SJSA1 (cell line): ENCODE results near the gene IFIT2. TPM values are rescaled to one million over a fixed set of nuclear protein-coding genes. Genes with fewer than 3 reads are reported as not detected.
"Not testable (repeated sequence)": the region's sequence is repeated elsewhere in the genome, so short reads cannot be mapped to it uniquely, and the experiment has no call there.

ENCODE experiments used
- DNase-seq, 2 experiments: peaks; one replicate each; pipeline ENCODE4 v3.0.0-alpha.2; 2015 to 2020; ENCODE audit warnings: low spot score in 2 of 2, low read depth in 1 of 2
- H3K27ac ChIP-seq: fragments of 250-450 bp; sonication (Bioruptor Pico); 2 replicates; pipeline ENCODE4 v1.5.1; 2020; ENCODE audit warnings: mild to moderate bottlenecking, moderate library complexity
- H3K27me3 ChIP-seq: fragments of 250-450 bp; sonication (Bioruptor Pico); replicated peaks from 2 replicates; pipeline ENCODE4 v1.5.1; 2020; ENCODE audit warnings: mild to moderate bottlenecking, moderate library complexity
- H3K36me3 ChIP-seq: fragments of 250-450 bp; sonication (Bioruptor Pico); 2 replicates; pipeline ENCODE4 v1.5.1; 2020; ENCODE audit warnings: mild to moderate bottlenecking
- H3K4me1 ChIP-seq: fragments of 250-450 bp; sonication (Bioruptor Pico); replicated peaks from 2 replicates; pipeline ENCODE4 v1.6.1; 2021; ENCODE audit warnings: mild to moderate bottlenecking
- H3K4me3 ChIP-seq: fragments of 250-450 bp; sonication (Bioruptor Pico); 2 replicates; pipeline ENCODE4 v1.5.1; 2020; ENCODE audit warnings: mild to moderate bottlenecking
- H3K9me3 ChIP-seq: fragments of 250-450 bp; sonication (Bioruptor Pico); replicated peaks from 2 replicates; pipeline ENCODE4 v1.5.1; 2020; ENCODE audit warnings: mild to moderate bottlenecking
- total RNA-seq: library from RNA; depleted of rRNA; stranded (reverse); fragments of >200 nt; shearing (Covaris generic); gene quantifications from 2 replicates; pipeline ENCODE4 v1.2.3, GENCODE V29; 2014

IFIT2 gene
- total RNA-seq, 1 experiment from 2014 or later = 2.2 TPM

DNA sequence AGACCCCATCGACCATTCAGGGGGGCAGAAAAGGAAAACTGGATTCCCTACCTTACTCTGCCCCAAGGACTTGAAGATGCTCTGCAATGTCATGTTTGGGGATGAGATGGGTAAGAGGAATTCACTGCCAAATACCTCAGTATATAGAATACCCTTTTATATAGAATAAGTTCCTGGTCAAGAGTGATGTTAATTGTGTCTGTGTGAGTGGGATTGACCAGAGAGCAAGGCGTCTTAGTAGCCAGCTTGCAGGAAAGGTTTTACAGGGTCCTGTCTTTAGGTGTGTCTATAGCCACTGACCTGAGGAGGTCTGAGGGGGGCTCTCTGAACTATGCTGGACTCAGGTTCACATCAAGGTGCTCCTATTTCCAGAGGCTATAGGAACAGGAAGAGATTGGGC, 27.3 kb downstream of the IFIT2 start:
- no peaks in the 10 kb centered on the region for H3K27me3 ChIP-seq
- no peak overlapping the region for H3K4me3 ChIP-seq
- H3K36me3 ChIP-seq = no peaks in the 10 kb centered on the region
- no peak for DNase-seq
- peaks cover 40% of the 10 kb centered on the region for H3K4me1 ChIP-seq
- no peak overlapping the region; the same call in 1 of the 2 replicates for H3K27ac ChIP-seq
- no peaks in the 10 kb centered on the region for H3K9me3 ChIP-seq

DNA sequence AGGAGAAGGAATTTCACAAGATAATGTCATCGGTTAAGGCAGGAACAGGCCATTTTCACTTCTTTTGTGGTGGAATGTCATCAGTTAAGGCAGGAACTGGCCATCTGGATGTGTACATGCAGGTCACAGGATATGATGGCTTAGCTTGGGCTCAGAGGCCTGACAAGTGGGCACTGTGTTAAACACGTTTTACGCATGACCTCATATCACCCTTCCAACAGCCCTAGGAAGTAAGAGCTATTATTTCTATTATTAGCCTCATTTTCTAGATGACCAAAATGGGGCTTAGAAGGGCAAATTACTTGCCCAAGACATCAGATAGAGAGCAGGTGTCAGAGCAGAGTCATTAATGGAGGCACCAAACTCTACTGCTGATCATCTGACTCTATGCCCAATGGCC, 28.2 kb downstream of the IFIT2 start:
- H3K9me3 ChIP-seq, H3K36me3 ChIP-seq, H3K27ac ChIP-seq, H3K27me3 ChIP-seq, H3K4me3 ChIP-seq, DNase-seq: not testable (repeated sequence)
- H3K4me1 ChIP-seq = peaks cover 40% of the 10 kb centered on the region

DNA sequence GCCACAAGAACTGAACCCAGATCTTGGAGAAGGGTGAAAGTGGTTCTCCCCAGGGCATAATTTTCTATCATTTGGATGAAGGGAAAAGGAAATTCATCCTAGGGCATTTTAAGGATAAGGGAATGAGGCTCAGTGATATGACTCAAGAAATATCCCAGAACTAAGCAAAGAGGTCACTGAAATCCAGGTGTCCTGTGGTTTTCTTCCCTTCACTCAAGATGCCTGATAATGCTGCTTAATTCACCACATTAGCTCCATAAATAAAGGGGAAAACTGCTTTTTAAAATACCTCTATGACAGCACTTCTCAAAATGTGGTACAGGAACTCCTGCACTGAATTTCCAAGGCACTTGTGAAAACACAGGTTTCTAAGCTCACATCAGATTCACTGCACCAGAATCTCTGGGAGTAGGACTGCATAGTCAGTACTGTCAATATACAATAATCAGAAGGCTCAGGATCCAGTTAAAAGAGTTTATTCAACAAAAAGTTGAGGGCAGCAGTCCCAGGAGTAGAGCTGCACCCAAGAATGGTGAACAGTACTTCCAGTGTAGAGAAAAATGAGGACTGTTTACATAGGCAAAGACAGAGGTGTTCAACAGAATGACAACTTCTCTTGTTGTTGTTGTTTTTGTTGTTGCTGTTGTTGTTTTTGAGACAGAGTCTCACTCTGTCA, 28.8 kb downstream of the IFIT2 start:
- H3K4me3 ChIP-seq = no peak overlapping the region
- H3K36me3 ChIP-seq = no peaks in the 10 kb centered on the region
- no peak for DNase-seq
- H3K27me3 ChIP-seq = no peaks in the 10 kb centered on the region
- H3K9me3 ChIP-seq = no peaks in the 10 kb centered on the region
- H3K27ac ChIP-seq = no peak overlapping the region
- peaks cover 40% of the 10 kb centered on the region for H3K4me1 ChIP-seq

DNA sequence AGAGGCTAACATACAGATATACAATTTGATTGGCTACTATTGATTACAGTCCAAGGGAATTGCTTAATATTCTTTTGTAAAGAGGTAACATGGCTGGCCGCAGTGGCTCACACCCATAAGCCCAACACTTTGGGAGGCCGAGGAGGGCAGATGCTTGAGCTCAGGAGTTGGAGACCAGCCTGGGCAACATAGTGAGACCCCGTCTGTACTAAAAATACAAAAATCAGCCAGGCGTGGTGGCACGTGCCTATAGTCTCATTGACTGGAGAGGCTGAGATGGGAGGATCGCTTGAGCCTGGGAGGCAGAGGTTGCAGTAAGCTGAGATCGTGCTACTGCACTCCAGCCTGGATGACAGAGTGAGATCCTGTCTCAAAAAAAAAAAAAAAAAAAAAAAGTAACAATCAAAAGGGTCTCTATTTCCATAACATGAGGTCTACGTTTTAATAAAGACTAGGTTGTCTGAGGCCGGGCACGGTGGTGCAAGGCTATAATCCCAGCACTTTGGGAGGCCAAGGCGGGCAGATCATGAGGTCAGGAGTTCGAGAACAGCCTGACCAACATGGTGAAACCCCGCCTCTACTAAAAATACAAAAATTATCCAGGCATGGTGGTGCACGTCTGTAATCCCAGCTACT, 29.8 kb downstream of the IFIT2 start:
- peak overlapping the region; percentile 62 for H3K27ac ChIP-seq
- H3K4me3 ChIP-seq = peak overlapping the region; percentile 24
- not testable (repeated sequence) for DNase-seq, H3K36me3 ChIP-seq, H3K9me3 ChIP-seq, H3K27me3 ChIP-seq
- H3K4me1 ChIP-seq = peaks cover 40% of the 10 kb centered on the region

DNA sequence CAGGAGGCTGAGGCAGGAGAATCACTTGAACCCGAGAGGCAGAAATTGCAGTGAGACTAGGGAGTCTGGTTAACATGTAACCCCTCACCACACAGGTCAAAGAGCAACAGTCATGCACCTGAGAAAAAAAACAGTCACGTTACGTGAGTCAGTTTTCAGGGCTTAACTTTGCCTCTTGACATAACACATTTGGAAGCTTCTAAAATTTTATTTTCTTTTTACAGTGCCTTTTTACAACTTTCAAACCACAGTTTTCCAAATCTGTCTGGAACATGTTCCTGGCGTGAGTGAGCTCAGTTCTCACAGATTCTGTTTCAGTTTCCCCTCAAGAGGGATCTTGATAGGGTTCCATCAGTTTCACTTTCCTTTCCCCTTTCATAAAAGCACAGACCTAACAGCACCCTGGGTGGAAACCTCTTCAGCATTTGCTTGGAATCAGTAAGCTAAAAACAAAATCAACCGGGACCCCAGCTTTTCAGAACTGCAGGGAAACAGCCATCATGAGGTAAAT, 30.3 kb downstream of the IFIT2 start:
- Histone ChIP-seq H3K27ac (peak overlapping the region; percentile 62), H3K27me3 (no peaks in the 10 kb centered on the region), H3K36me3 (no peaks in the 10 kb centered on the region), H3K9me3 (no peaks in the 10 kb centered on the region), H3K4me1 (peaks cover 34% of the 10 kb centered on the region), H3K4me3 (peak overlapping the region; percentile 24)
- peak in 1 of 2 experiments; percentile 65 for DNase-seq

DNA sequence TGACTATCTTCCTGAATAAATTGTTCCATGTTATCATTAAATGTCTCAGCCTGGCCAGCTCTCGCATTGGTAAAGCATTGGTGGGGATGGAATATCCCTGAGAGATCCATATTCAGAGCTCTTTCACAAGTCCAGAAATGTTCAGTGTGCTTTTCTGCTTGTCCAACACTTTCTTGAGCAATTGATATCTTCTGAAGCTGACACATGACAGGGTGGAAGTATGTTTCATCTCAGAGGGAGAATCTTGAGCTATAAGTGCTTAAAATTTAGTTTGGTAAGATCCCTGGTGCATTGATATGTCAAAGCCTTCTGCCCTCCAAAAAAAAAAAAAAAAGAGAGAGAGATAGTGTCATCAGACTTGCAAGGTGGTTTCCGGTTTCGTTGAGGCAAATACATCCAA, 33.4 kb downstream of the IFIT2 start:
- no peaks in the 10 kb centered on the region for H3K9me3 ChIP-seq
- H3K27ac ChIP-seq = no peak overlapping the region
- DNase-seq = no peak
- no peaks in the 10 kb centered on the region for H3K27me3 ChIP-seq
- H3K36me3 ChIP-seq = peaks cover 19% of the 10 kb centered on the region
- no peak overlapping the region for H3K4me3 ChIP-seq
- H3K4me1 ChIP-seq = peaks cover 28% of the 10 kb centered on the region

DNA sequence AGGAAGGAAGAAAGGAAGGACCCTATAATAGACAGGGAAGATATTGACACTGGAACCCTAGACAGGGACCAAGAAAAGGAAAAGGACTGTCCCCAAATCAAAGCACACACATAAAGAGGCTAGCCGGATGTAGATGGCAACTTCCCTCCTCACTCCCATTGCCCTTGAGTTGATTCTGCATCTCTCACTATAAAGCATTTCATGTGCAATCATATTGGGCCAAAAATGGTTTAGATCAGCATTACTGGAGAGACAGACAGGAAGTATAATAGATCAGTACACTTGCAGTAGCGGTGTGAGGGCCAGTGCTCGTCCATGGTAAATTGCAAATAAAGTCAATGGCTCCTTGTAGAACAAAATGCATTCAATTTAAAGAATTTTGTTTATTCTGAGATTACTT, 34.4 kb downstream of the IFIT2 start:
- Histone ChIP-seq H3K27me3 (no peaks in the 10 kb centered on the region), H3K9me3 (no peaks in the 10 kb centered on the region), H3K27ac (no peak overlapping the region), H3K36me3 (peaks cover 19% of the 10 kb centered on the region), H3K4me1 (peaks cover 28% of the 10 kb centered on the region), H3K4me3 (no peak overlapping the region)
- DNase-seq = no peak

DNA sequence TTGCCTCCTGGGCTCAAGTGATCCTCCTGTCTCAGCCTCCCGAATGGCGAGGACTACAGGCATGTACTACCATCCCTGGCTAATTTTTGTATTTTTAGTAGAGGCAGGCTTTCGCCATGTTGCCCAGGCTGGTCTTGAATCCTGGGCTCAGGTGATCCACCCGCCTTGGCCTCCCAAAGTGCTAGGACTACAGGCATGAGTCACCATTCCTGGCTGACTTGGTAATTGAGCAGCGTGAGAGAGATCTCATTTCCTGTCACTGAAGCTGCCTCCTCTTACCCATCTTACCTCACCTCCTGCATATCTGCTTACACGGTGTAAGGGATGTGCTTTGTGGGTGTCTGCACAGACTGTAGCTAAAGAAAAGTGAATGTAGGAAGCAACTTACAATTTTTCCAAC, 35.6 kb downstream of the IFIT2 start:
- H3K27ac ChIP-seq = no peak overlapping the region; the same call in 1 of the 2 replicates
- DNase-seq = peak in 1 of 2 experiments; percentile 27
- peaks cover 28% of the 10 kb centered on the region for H3K4me1 ChIP-seq
- H3K36me3 ChIP-seq = peaks cover 19% of the 10 kb centered on the region
- H3K4me3 ChIP-seq = no peak overlapping the region
- H3K9me3 ChIP-seq = no peaks in the 10 kb centered on the region
- H3K27me3 ChIP-seq = no peaks in the 10 kb centered on the region

DNA sequence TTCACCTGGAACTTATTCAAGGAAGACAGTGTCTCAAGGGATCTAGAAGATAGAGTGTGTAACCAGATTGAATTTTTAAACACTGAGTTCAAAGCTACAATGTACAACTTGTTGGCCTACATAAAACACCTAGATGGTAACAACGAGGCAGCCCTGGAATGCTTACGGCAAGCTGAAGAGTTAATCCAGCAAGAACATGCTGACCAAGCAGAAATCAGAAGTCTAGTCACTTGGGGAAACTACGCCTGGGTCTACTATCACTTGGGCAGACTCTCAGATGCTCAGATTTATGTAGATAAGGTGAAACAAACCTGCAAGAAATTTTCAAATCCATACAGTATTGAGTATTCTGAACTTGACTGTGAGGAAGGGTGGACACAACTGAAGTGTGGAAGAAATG, 36.9 kb downstream of the IFIT2 start:
- Histone ChIP-seq H3K4me3 (no peak overlapping the region), H3K36me3 (peaks cover 19% of the 10 kb centered on the region), H3K27ac (no peak overlapping the region), H3K9me3 (no peaks in the 10 kb centered on the region), H3K4me1 (peaks cover 19% of the 10 kb centered on the region), H3K27me3 (no peaks in the 10 kb centered on the region)
- no peak for DNase-seq

DNA sequence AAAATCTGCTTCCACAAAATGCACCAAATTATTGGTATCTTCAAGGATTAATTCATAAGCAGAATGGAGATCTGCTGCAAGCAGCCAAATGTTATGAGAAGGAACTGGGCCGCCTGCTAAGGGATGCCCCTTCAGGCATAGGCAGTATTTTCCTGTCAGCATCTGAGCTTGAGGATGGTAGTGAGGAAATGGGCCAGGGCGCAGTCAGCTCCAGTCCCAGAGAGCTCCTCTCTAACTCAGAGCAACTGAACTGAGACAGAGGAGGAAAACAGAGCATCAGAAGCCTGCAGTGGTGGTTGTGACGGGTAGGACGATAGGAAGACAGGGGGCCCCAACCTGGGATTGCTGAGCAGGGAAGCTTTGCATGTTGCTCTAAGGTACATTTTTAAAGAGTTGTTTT, 38.0 kb downstream of the IFIT2 start:
- H3K4me3 ChIP-seq = no peak overlapping the region
- DNase-seq = no peak
- H3K27me3 ChIP-seq = no peaks in the 10 kb centered on the region
- H3K9me3 ChIP-seq = no peaks in the 10 kb centered on the region
- H3K27ac ChIP-seq = no peak overlapping the region
- H3K4me1 ChIP-seq = peaks cover 14% of the 10 kb centered on the region
- peaks cover 19% of the 10 kb centered on the region for H3K36me3 ChIP-seq

DNA sequence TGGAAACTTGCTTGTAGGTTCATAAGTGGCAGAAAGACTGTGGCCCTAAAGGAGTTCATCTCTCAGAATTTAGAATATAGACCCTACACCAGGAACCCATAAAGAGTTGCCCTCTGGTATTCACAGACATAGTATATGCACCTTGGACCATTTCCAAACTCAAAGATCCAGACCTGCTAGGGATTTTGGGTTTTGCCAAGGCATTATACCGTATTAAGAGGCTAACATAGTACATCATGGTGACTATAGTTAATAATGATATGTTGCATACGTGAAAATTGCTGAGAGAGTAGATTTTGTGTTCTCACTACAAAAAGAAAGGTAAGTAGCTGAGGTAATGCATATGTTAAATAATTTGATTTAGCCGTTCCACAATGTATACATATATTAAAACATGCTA, 39.8 kb downstream of the IFIT2 start:
- H3K4me3 ChIP-seq = no peak overlapping the region
- peaks cover 19% of the 10 kb centered on the region for H3K36me3 ChIP-seq
- DNase-seq = no peak
- H3K27ac ChIP-seq = no peak overlapping the region
- H3K9me3 ChIP-seq = no peaks in the 10 kb centered on the region
- peaks cover 14% of the 10 kb centered on the region for H3K4me1 ChIP-seq
- no peaks in the 10 kb centered on the region for H3K27me3 ChIP-seq

DNA sequence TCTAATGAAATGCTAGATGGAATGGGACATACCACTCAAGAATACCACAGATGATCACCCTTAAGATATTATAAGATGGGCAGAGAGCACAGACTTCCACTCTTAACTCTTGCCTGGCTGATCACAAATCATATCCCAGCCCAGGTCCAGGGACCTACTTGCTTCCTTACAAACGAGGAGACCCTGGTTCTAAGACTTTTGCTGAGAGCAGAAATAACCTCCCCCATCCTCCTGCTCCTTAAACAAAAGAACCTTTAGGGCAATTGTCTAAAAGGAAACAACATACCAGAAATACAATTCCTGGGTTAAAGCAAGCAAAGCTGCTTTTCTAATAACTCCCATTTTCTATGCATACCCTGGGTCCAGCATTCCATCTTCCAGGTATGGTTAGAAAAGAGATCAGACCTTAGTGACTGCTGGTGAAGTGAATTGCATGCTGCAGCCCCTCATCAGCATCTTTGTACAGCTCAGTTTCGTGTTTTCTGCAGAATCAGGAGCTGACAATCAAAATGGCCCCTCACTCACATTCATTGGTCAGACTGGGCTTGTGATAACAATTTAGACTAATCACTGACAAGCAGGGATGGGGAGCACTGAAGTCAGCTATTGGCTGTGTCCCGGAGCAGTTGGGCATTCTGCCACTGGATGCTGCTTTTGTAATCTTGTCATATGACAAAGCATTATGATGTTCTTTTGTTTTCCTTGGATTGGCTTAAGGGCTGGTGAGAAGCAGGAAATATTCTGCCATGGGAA, 40.5 kb downstream of the IFIT2 start:
- DNase-seq = peak in 1 of 2 experiments; percentile 25
- no peaks in the 10 kb centered on the region for H3K9me3 ChIP-seq
- peaks cover 11% of the 10 kb centered on the region for H3K4me1 ChIP-seq
- no peak overlapping the region for H3K27ac ChIP-seq
- no peak overlapping the region for H3K4me3 ChIP-seq
- H3K36me3 ChIP-seq = peaks cover 19% of the 10 kb centered on the region
- H3K27me3 ChIP-seq = no peaks in the 10 kb centered on the region

DNA sequence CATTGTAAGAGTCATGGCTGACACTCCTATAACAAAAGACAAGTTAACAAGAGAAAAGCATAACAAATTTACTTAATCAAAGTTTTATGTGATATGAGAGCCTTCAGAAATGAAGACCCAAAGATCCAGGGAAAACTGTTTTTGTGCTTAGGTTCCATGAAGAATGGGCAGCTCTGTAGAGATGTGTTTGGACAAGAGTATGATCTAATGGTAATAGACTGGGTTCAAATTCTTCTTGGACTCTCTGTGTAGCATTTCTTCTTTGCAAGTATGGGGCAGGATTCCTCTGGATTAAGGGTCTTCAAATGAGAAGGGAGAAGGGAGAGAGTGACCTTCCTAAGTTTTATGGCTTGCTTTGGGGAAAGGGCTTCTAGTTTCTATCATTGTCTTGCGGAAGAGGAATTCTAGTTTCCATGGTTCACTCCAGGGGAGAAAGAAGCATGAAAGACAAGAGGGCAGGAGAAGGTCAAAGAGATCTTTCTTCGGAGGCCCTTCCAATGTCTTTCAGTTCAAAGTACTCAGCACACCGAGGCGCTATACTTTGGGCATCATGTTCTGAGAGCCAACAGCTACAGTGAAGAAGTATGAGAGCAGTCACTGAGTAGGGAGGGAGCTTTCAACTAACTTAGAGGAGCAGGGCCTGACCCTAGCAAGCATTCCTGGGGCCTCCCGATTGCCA, 41.4 kb downstream of the IFIT2 start:
- no peak for DNase-seq
- Histone ChIP-seq H3K36me3 (peaks cover 16% of the 10 kb centered on the region), H3K9me3 (no peaks in the 10 kb centered on the region), H3K4me3 (no peak overlapping the region), H3K27me3 (no peaks in the 10 kb centered on the region), H3K27ac (no peak overlapping the region), H3K4me1 (0 out of 2 replicates have a peak, but pooled peaks cover 8% of the 10 kb centered on the region)
